GM23338 (cell line): Measurements from ENCODE around the gene GSTM2.
"Not testable (repeated sequence)": the region's sequence is repeated elsewhere in the genome, so short reads cannot be mapped to it uniquely, and the experiment has no call there.

Source experiments
- CTCF ChIP-seq, 2 experiments: fragments of 200-600 bp in 1 of 2; sonication (generic) in 1 of 2; conservative IDR thresholded peaks; 2 replicates each; pipeline versions ENCODE4 v1.5.1 to v1.6.1; 2016 to 2017; ENCODE audit warnings: antibody characterized with exemption in 2 of 2, low read depth in 2 of 2, mild to moderate bottlenecking in 2 of 2, moderate library complexity in 1 of 2
- REST ChIP-seq: IDR thresholded peaks from one replicate; pipeline ENCODE4 v1.6.1; 2018; ENCODE audit warnings: antibody characterized with exemption; ENCODE audit not compliant: unreplicated experiment
- ZNF331 ChIP-seq: fragments of 250-450 bp; sonication (Bioruptor Pico); IDR thresholded peaks from 2 replicates; pipeline ENCODE4 v1.5.0; 2020; ENCODE audit warnings: low read depth, mild to moderate bottlenecking, moderate library complexity

- not testable (repeated sequence) for TF ChIP-seq CTCF (conservative IDR thresholded peaks at IDR 0.05; ENCODE audit: low read depth in 2 of 2); REST; ZNF331 (CRISPR knock-in tag)
These were observed 42.0 kb downstream of the GSTM2 start for GRCh38 chr1:109709822-109710221.
